Neural progenitor cell (in vitro differentiated cells): ENCODE data around the gene MED17. TPM values are rescaled to one million over a fixed set of nuclear protein-coding genes. Genes with fewer than 3 reads are reported as not detected.

ENCODE experiments used
- DNase-seq: peaks from one replicate; pipeline ENCODE4 v3.0.0-alpha.2; 2016; ENCODE audit warnings: low spot score
- H2AFZ ChIP-seq: fragments of 200-600 bp; sonication (generic); replicated peaks from 2 replicates; pipeline ENCODE4 v1.6.1; 2016; ENCODE audit warnings: antibody characterized with exemption
- H3F3A ChIP-seq: fragments of 200-600 bp; sonication (generic); 2 replicates; pipeline ENCODE4 v1.6.1; 2016; ENCODE audit warnings: antibody characterized with exemption, low read depth
- H3K27ac ChIP-seq: fragments of 200-600 bp; sonication (generic); 2 replicates; pipeline ENCODE4 v1.5.1; 2016; ENCODE audit warnings: mild to moderate bottlenecking
- H3K27me3 ChIP-seq: fragments of 200-600 bp; sonication (generic); 2 replicates; pipeline ENCODE4 v1.6.1; 2016; ENCODE audit warnings: mild to moderate bottlenecking, moderate library complexity
- H3K36me3 ChIP-seq: fragments of 200-600 bp; sonication (generic); 2 replicates; pipeline ENCODE4 v1.5.1; 2016
- H3K4me1 ChIP-seq: fragments of 200-600 bp; sonication (generic); 2 replicates; pipeline ENCODE4 v1.6.1; 2016; ENCODE audit warnings: mixed run types
- H3K4me2 ChIP-seq: fragments of 200-600 bp; sonication (generic); 2 replicates; pipeline ENCODE4 v1.6.1; 2016
- H3K4me3 ChIP-seq: fragments of 200-600 bp; sonication (generic); 2 replicates; pipeline ENCODE4 v1.5.1; 2016
- H3K79me2 ChIP-seq: fragments of 200-600 bp; sonication (generic); 2 replicates; pipeline ENCODE4 v1.6.1; 2016; ENCODE audit warnings: low read depth
- H3K9ac ChIP-seq: fragments of 200-600 bp; sonication (generic); 2 replicates; pipeline ENCODE4 v1.6.1; 2016
- H3K9me3 ChIP-seq: fragments of 200-600 bp; sonication (generic); 2 replicates; pipeline ENCODE4 v1.5.1; 2016; ENCODE audit warnings: low read depth
- H4K20me1 ChIP-seq: fragments of 200-600 bp; sonication (generic); 2 replicates; pipeline ENCODE4 v1.6.1; 2016; ENCODE audit warnings: low read depth
- H3K27ac Mint-ChIP-seq: 3 replicates; pipeline ENCODE4 v1.8.0; 2021; ENCODE audit warnings: mixed read lengths
- H3K27me3 Mint-ChIP-seq: 2 replicates; pipeline ENCODE4 v1.8.0; 2022; ENCODE audit warnings: low read depth, mild to moderate bottlenecking, inconsistent platforms, moderate library complexity, mixed read lengths; ENCODE audit not compliant: insufficient read depth
- H3K36me3 Mint-ChIP-seq: 3 replicates; pipeline ENCODE4 v1.8.0; 2021; ENCODE audit warnings: mixed read lengths
- H3K4me1 Mint-ChIP-seq: 3 replicates; pipeline ENCODE4 v1.8.0; 2021; ENCODE audit warnings: mixed read lengths
- H3K4me3 Mint-ChIP-seq: 3 replicates; pipeline ENCODE4 v1.8.0; 2021; ENCODE audit warnings: mild to moderate bottlenecking, moderate library complexity, mixed read lengths
- H3K9me3 Mint-ChIP-seq: 3 replicates; pipeline ENCODE4 v1.8.0; 2020; ENCODE audit warnings: mixed read lengths
- CTCF ChIP-seq: fragments of 200-600 bp; sonication (generic); IDR thresholded peaks from 2 replicates; pipeline ENCODE4 v1.5.1; 2017; ENCODE audit warnings: antibody characterized with exemption, mild to moderate bottlenecking
- EZH2 ChIP-seq: fragments of 200-600 bp; sonication (generic); IDR thresholded peaks from 2 replicates; pipeline ENCODE4 v1.6.1; 2017; ENCODE audit warnings: antibody characterized with exemption, mild to moderate bottlenecking, moderate library complexity
- EZH2phosphoT487 ChIP-seq: fragments of 200-600 bp; sonication (generic); IDR thresholded peaks from 2 replicates; pipeline ENCODE4 v1.6.1; 2017; ENCODE audit warnings: antibody characterized with exemption
- total RNA-seq: library from RNA; depleted of rRNA; stranded (reverse); fragments of >200 nt; gene quantifications from 2 replicates; pipeline ENCODE4 v1.2.3, GENCODE V29; 2015; ENCODE audit warnings: low replicate concordance

The MED17 gene
- total RNA-seq, 1 donor from 2014 or later: 76.4 TPM

- H3K4me3 Mint-ChIP-seq: peak overlapping the region; percentile 100
- no peak overlapping the region for H3K27ac Mint-ChIP-seq
- H3K36me3 Mint-ChIP-seq: peaks cover 10% of the 10 kb centered on the region
- H3K4me3 ChIP-seq: peak overlapping the region; percentile 60
- H3F3A ChIP-seq: peaks cover 44% of the 10 kb centered on the region
- peaks cover 45% of the 10 kb centered on the region for H3K4me1 Mint-ChIP-seq
- peaks cover 90% of the 10 kb centered on the region for H3K79me2 ChIP-seq
- peak overlapping the region; percentile 66 for H3K9ac ChIP-seq
- H3K36me3 ChIP-seq: peaks cover 30% of the 10 kb centered on the region
- H4K20me1 ChIP-seq: peaks cover 55% of the 10 kb centered on the region
- no peak overlapping the region for H2AFZ ChIP-seq
- TF ChIP-seq EZH2 (no peak), EZH2phosphoT487 (no peak), CTCF (no peak)
- H3K27me3 Mint-ChIP-seq: no peaks in the 10 kb centered on the region
- peaks cover 37% of the 10 kb centered on the region for H3K4me1 ChIP-seq
- H3K4me2 ChIP-seq: peak overlapping the region; percentile 97
- no peaks in the 10 kb centered on the region for H3K9me3 Mint-ChIP-seq
- H3K9me3 ChIP-seq: no peaks in the 10 kb centered on the region
- H3K27ac ChIP-seq: no peak overlapping the region
- H3K27me3 ChIP-seq: no peaks in the 10 kb centered on the region
- peak; percentile 23 for DNase-seq
These were observed 43.9 kb upstream of the MED17 start for GRCh38 chr11:93740031-93740729.

- H3K9me3 Mint-ChIP-seq: no peaks in the 10 kb centered on the region
- peak overlapping the region; percentile 97 for H3K4me2 ChIP-seq
- no peaks in the 10 kb centered on the region for H3K9me3 ChIP-seq
- H3K4me3 Mint-ChIP-seq: peak overlapping the region; percentile 100
- no peaks in the 10 kb centered on the region for H3K27me3 ChIP-seq
- peak overlapping the region; percentile 60 for H3K4me3 ChIP-seq
- peak overlapping the region; percentile 99 for H3K27ac Mint-ChIP-seq
- peaks cover 50% of the 10 kb centered on the region for H4K20me1 ChIP-seq
- peak overlapping the region; percentile 64 for H3K9ac ChIP-seq
- DNase-seq: peak; percentile 72
- TF ChIP-seq CTCF (no peak), EZH2 (no peak), EZH2phosphoT487 (no peak)
- peaks cover 47% of the 10 kb centered on the region for H3K4me1 Mint-ChIP-seq
- peaks cover 26% of the 10 kb centered on the region for H3K36me3 ChIP-seq
- H3K27ac ChIP-seq: peak overlapping the region; percentile 88
- no peak overlapping the region for H2AFZ ChIP-seq
- H3K27me3 Mint-ChIP-seq: no peaks in the 10 kb centered on the region
- H3K36me3 Mint-ChIP-seq: peaks cover 10% of the 10 kb centered on the region
- H3K4me1 ChIP-seq: peaks cover 42% of the 10 kb centered on the region
- peaks cover 38% of the 10 kb centered on the region for H3F3A ChIP-seq
- H3K79me2 ChIP-seq: peaks cover 85% of the 10 kb centered on the region
These were observed 43.4 kb upstream of the MED17 start for GRCh38 chr11:93740730-93741093.

GRCh38 chr11:93741094-93741881 lies 42.8 kb upstream of the MED17 start, which contains the start of the genes C11orf54 and TAF1D:
Gene C11orf54 (plus strand): TSS chr11:93741672. CDS start chr11:93747394, 5,722 bp downstream.
Gene TAF1D (minus strand): TSS chr11:93741495. CDS start chr11:93739304, 2,191 bp downstream.
- H3K36me3 Mint-ChIP-seq: peaks cover 10% of the 10 kb centered on the region
- Histone ChIP-seq H3K4me1 (peaks cover 48% of the 10 kb centered on the region), H3K4me3 (peak within 1 kb of the TSS; percentile 60), H3K4me2 (peak within 1 kb of the TSS; percentile 97), H4K20me1 (peaks cover 44% of the 10 kb centered on the region), H3K9me3 (no peaks in the 10 kb centered on the region), H3K36me3 (peaks cover 20% of the 10 kb centered on the region), H3K27me3 (no peaks in the 10 kb centered on the region), H3F3A (peaks cover 32% of the 10 kb centered on the region), H3K9ac (peak within 1 kb of the TSS; percentile 80), H3K79me2 (peaks cover 85% of the 10 kb centered on the region), H2AFZ (peak within 1 kb of the TSS; percentile 81), H3K27ac (peak within 1 kb of the TSS; percentile 88)
- peak within 1 kb of the TSS; percentile 100 for H3K4me3 Mint-ChIP-seq
- H3K27ac Mint-ChIP-seq: peak within 1 kb of the TSS; percentile 99
- H3K9me3 Mint-ChIP-seq: no peaks in the 10 kb centered on the region
- peaks cover 47% of the 10 kb centered on the region for H3K4me1 Mint-ChIP-seq
- TF ChIP-seq EZH2 (no peak), EZH2phosphoT487 (no peak), CTCF (no peak)
- peak; percentile 99 for DNase-seq
- no peaks in the 10 kb centered on the region for H3K27me3 Mint-ChIP-seq
